GM23248 (cell line): Measurements from ENCODE around the gene IL2RA. TPM values are rescaled to one million over a fixed set of nuclear protein-coding genes. Genes with fewer than 3 reads are reported as not detected.

Experiments used
- DNase-seq: peaks from one replicate; pipeline ENCODE4 v3.0.0-alpha.2; 2015
- H2AFZ ChIP-seq: fragments of 200-600 bp; sonication (generic); 2 replicates; pipeline ENCODE4 v1.6.1; 2016; ENCODE audit warnings: antibody characterized with exemption
- H3F3A ChIP-seq: fragments of 200-600 bp; sonication (generic); 2 replicates; pipeline ENCODE4 v1.6.1; 2016; ENCODE audit warnings: mild to moderate bottlenecking, antibody characterized with exemption, mixed run types; ENCODE audit not compliant: insufficient read depth
- H3K27ac ChIP-seq: fragments of 200-600 bp; sonication (generic); 2 replicates; pipeline ENCODE4 v1.5.1; 2016; ENCODE audit warnings: mild to moderate bottlenecking
- H3K27me3 ChIP-seq: fragments of 200-600 bp; sonication (generic); replicated peaks from 2 replicates; pipeline ENCODE4 v1.6.1; 2016; ENCODE audit warnings: mild to moderate bottlenecking; ENCODE audit not compliant: insufficient read depth
- H3K36me3 ChIP-seq: fragments of 200-600 bp; sonication (generic); 2 replicates; pipeline ENCODE4 v1.6.1; 2016; ENCODE audit warnings: low read depth, mild to moderate bottlenecking
- H3K4me1 ChIP-seq: fragments of 200-600 bp; sonication (generic); 2 replicates; pipeline ENCODE4 v1.6.1; 2016; ENCODE audit warnings: mild to moderate bottlenecking; ENCODE audit not compliant: insufficient read depth
- H3K4me2 ChIP-seq: fragments of 200-600 bp; sonication (generic); one replicate; pipeline ENCODE4 v1.6.1; 2016; ENCODE audit warnings: mild to moderate bottlenecking; ENCODE audit not compliant: unreplicated experiment
- H3K4me3 ChIP-seq: fragments of 200-600 bp; sonication (generic); 2 replicates; pipeline ENCODE4 v1.5.1; 2016; ENCODE audit warnings: mild to moderate bottlenecking
- H3K79me2 ChIP-seq: fragments of 200-600 bp; sonication (generic); 2 replicates; pipeline ENCODE4 v1.6.1; 2016; ENCODE audit warnings: mild to moderate bottlenecking; ENCODE audit not compliant: insufficient read depth
- H3K9ac ChIP-seq: fragments of 200-600 bp; sonication (generic); 2 replicates; pipeline ENCODE4 v1.6.1; 2016; ENCODE audit warnings: mild to moderate bottlenecking
- H3K9me2 ChIP-seq: fragments of 200-600 bp; sonication (generic); 2 replicates; pipeline ENCODE4 v1.6.1; 2016; ENCODE audit warnings: mixed run types, mild to moderate bottlenecking, moderate library complexity; ENCODE audit not compliant: insufficient read depth
- H3K9me3 ChIP-seq: fragments of 200-600 bp; sonication (generic); one replicate; pipeline ENCODE4 v1.6.1; 2017; ENCODE audit warnings: low read depth
- H4K20me1 ChIP-seq: fragments of 200-600 bp; sonication (generic); 2 replicates; pipeline ENCODE4 v1.6.0; 2016; ENCODE audit not compliant: insufficient read depth
- EZH2 ChIP-seq: fragments of 200-600 bp; sonication (generic); IDR thresholded peaks from 2 replicates; pipeline ENCODE4 v1.6.1; 2018; ENCODE audit warnings: antibody characterized with exemption, mild to moderate bottlenecking; ENCODE audit not compliant: insufficient read depth, poor library complexity, severe bottlenecking
- EZH2phosphoT487 ChIP-seq: fragments of 200-600 bp; sonication (generic); IDR thresholded peaks from 2 replicates; pipeline ENCODE4 v1.6.1; 2018; ENCODE audit warnings: antibody characterized with exemption, moderate library complexity, mild to moderate bottlenecking, low read depth; ENCODE audit not compliant: insufficient read depth
- WGBS, 2 experiments: methylation state at CpG; one replicate each; pipeline ENCODE4 v1.1.6; 2015 to 2017; ENCODE audit warnings: low lambda C conversion rate in 2 of 2, low coverage in 1 of 2; ENCODE audit errors: missing lambda C conversion rate in 2 of 2; 5-methylcytosine and 5-hydroxymethylcytosine counted together
- in situ Hi-C: fragments of 300-500 bp; cut with MboI; formaldehyde crosslinking; loops from 2 replicates; pipeline ENCODE4 v1.15.0; 2020
- polyA plus RNA-seq: library from polyadenylated mRNA; unstranded; fragments of >200 nt; fragmentation: Nextera tagmentation; extraction: Ambion mirVana; gene quantifications from 2 replicates; pipeline ENCODE4 v1.2.1, GENCODE V29; 2016
- total RNA-seq: library from RNA; depleted of rRNA; stranded (reverse); fragments of >200 nt; shearing (Covaris generic); gene quantifications from 2 replicates; pipeline ENCODE4 v1.2.3, GENCODE V29; 2014

IL2RA gene
- total and polyA plus RNA-seq, 2 experiments from 2014 or later, result not detected

- TF ChIP-seq EZH2phosphoT487 (no peak), EZH2 (no peak)
- in situ Hi-C loops, result loop anchor here (10.0 kb wide), 1 partner anchor 294 kb away; no protein-coding TSS in a partner anchor
- 0 out of 2 replicates have a peak, but pooled peaks cover 13% of the 10 kb centered on the region for H3F3A ChIP-seq
- H3K9me3 ChIP-seq, result no peaks in the 10 kb centered on the region
- no peaks in the 10 kb centered on the region for H3K27me3 ChIP-seq
- H3K27ac ChIP-seq, result no peak overlapping the region
- H4K20me1 ChIP-seq, result peaks cover 13% of the 10 kb centered on the region
- DNase-seq, result no peak
- peaks cover 28% of the 10 kb centered on the region for H3K36me3 ChIP-seq
- peaks cover 96% of the 10 kb centered on the region for H3K79me2 ChIP-seq
- WGBS, 2 experiments, result 96 to 100% methylated on average over 1 of the region's 1 CpG
- no peak overlapping the region for H3K9ac ChIP-seq
- H3K4me2 ChIP-seq, result no peak overlapping the region
- no peaks in the 10 kb centered on the region for H3K9me2 ChIP-seq
- H2AFZ ChIP-seq, result no peak overlapping the region
- no peaks in the 10 kb centered on the region for H3K4me1 ChIP-seq
- H3K4me3 ChIP-seq, result no peak overlapping the region
Measured at GRCh38 chr10:6100370-6100769, 38.2 kb upstream of the IL2RA start.

- H3K36me3 ChIP-seq, result peaks cover 21% of the 10 kb centered on the region; the same call in 1 of the 2 replicates
Measured at GRCh38 chr10:6098156-6098555, 36.0 kb upstream of the IL2RA start.

GRCh38 chr10:6097063-6097462, 34.9 kb upstream of the IL2RA start:
- H3K9me2 ChIP-seq, result no peaks in the 10 kb centered on the region
- peaks cover 98% of the 10 kb centered on the region for H3K79me2 ChIP-seq
- TF ChIP-seq EZH2phosphoT487, result no peak
- TF ChIP-seq EZH2, result no peak
- H3F3A ChIP-seq, result no peaks in the 10 kb centered on the region
- no peaks in the 10 kb centered on the region for H3K27me3 ChIP-seq
- H3K4me1 ChIP-seq, result peaks cover 2% of the 10 kb centered on the region; the same call in 1 of the 2 replicates
- in situ Hi-C loops, result no loop called here
- H3K9ac ChIP-seq, result no peak overlapping the region
- peaks cover 13% of the 10 kb centered on the region for H4K20me1 ChIP-seq
- H3K4me3 ChIP-seq, result no peak overlapping the region
- no peaks in the 10 kb centered on the region for H3K9me3 ChIP-seq
- H2AFZ ChIP-seq, result no peak overlapping the region
- 87 to 91% methylated on average over 5 of the region's 5 CpGs for WGBS, 2 experiments
- no peak overlapping the region for H3K4me2 ChIP-seq
- H3K36me3 ChIP-seq, result 0 out of 2 replicates have a peak, but pooled peaks cover 10% of the 10 kb centered on the region
- DNase-seq, result no peak
- H3K27ac ChIP-seq, result no peak overlapping the region

More at GRCh38 chr10:6098156-6098555, 36.0 kb upstream of the IL2RA start:
- H3K4me3 ChIP-seq, result no peak overlapping the region
- H3K79me2 ChIP-seq, result peaks cover 97% of the 10 kb centered on the region
- H2AFZ ChIP-seq, result no peak overlapping the region
- TF ChIP-seq EZH2phosphoT487 (no peak), EZH2 (no peak)
- in situ Hi-C loops, result no loop called here
- H3K9me3 ChIP-seq, result no peaks in the 10 kb centered on the region
- H3K4me1 ChIP-seq, result no peaks in the 10 kb centered on the region
- no peak overlapping the region for H3K27ac ChIP-seq
- H3F3A ChIP-seq, result no peaks in the 10 kb centered on the region
- WGBS, 2 experiments, result 89 to 93% methylated on average over 7 of the region's 7 CpGs
- H4K20me1 ChIP-seq, result peaks cover 13% of the 10 kb centered on the region
- no peaks in the 10 kb centered on the region for H3K27me3 ChIP-seq
- no peak overlapping the region for H3K9ac ChIP-seq
- no peak overlapping the region for H3K4me2 ChIP-seq
- no peak for DNase-seq
- H3K9me2 ChIP-seq, result no peaks in the 10 kb centered on the region

- 78 to 80% methylated on average over 12 of the region's 12 CpGs for WGBS, 2 experiments
- Histone ChIP-seq H3K4me3 (no peak overlapping the region), H3K4me2 (no peak overlapping the region), H3K27me3 (no peaks in the 10 kb centered on the region), H3K36me3 (0 out of 2 replicates have a peak, but pooled peaks cover under 1% of the 10 kb centered on the region), H4K20me1 (peaks cover 22% of the 10 kb centered on the region), H3K27ac (no peak overlapping the region), H3K9ac (no peak overlapping the region), H3F3A (no peaks in the 10 kb centered on the region), H3K4me1 (peaks cover 13% of the 10 kb centered on the region), H3K79me2 (peaks cover 100% of the 10 kb centered on the region), H3K9me3 (no peaks in the 10 kb centered on the region), H2AFZ (no peak overlapping the region), H3K9me2 (no peaks in the 10 kb centered on the region)
- in situ Hi-C loops, result no loop called here
- TF ChIP-seq EZH2phosphoT487, result no peak
- TF ChIP-seq EZH2, result no peak
- DNase-seq, result no peak
Measured at GRCh38 chr10:6095810-6096570, 33.8 kb upstream of the IL2RA start.
